H9 (cell line): Measurements from ENCODE around the gene NSRP1. TPM values are rescaled to one million over a fixed set of nuclear protein-coding genes. Genes with fewer than 3 reads are reported as not detected.

Experiments used
- DNase-seq: peaks from one replicate; pipeline ENCODE4 v3.0.0-alpha.2; 2017
- H2AFZ ChIP-seq: one replicate; pipeline ENCODE4 v1.6.1; 2013; ENCODE audit warnings: mild to moderate bottlenecking, low read length, control low read depth, moderate library complexity
- H2AK5ac ChIP-seq: 2 replicates; pipeline ENCODE4 v1.6.1; 2013; ENCODE audit warnings: low read length, control low read depth, mixed read lengths; ENCODE audit not compliant: insufficient read length
- H2BK120ac ChIP-seq: one replicate; pipeline ENCODE4 v1.6.1; 2013; ENCODE audit warnings: low read depth, mild to moderate bottlenecking, low read length, control low read depth, inconsistent platforms; ENCODE audit not compliant: poor library complexity, severe bottlenecking
- H2BK12ac ChIP-seq: 2 replicates; pipeline ENCODE4 v1.6.1; 2013; ENCODE audit warnings: low read length, control low read depth, mixed read lengths, low read depth; ENCODE audit not compliant: insufficient read length
- H2BK15ac ChIP-seq: 2 replicates; pipeline ENCODE4 v1.6.1; 2013; ENCODE audit warnings: low read depth, low read length, control low read depth
- H2BK20ac ChIP-seq: one replicate; pipeline ENCODE4 v1.6.1; 2013; ENCODE audit warnings: low read depth, mild to moderate bottlenecking, low read length, control low read depth, inconsistent platforms; ENCODE audit not compliant: poor library complexity, severe bottlenecking
- H2BK5ac ChIP-seq: 2 replicates; pipeline ENCODE4 v1.6.1; 2013; ENCODE audit warnings: low read length, control low read depth, mixed read lengths; ENCODE audit not compliant: insufficient read length
- H3K14ac ChIP-seq: 2 replicates; pipeline ENCODE4 v1.6.1; 2013; ENCODE audit warnings: low read length, control low read depth; ENCODE audit not compliant: insufficient read depth
- H3K18ac ChIP-seq: 2 replicates; pipeline ENCODE4 v1.6.1; 2013; ENCODE audit warnings: low read depth, mild to moderate bottlenecking, mixed read lengths, low read length, control low read depth; ENCODE audit not compliant: insufficient read length
- H3K23ac ChIP-seq: 2 replicates; pipeline ENCODE4 v1.6.1; 2013; ENCODE audit warnings: low read length, control low read depth, mixed read lengths, low read depth; ENCODE audit not compliant: insufficient read length
- H3K23me2 ChIP-seq: 2 replicates; pipeline ENCODE4 v1.6.1; 2013; ENCODE audit warnings: low read depth, mild to moderate bottlenecking, mixed read lengths, low read length, control low read depth; ENCODE audit not compliant: insufficient read length, poor library complexity, severe bottlenecking
- H3K27ac ChIP-seq: 2 replicates; pipeline ENCODE4 v1.5.1; 2013; ENCODE audit warnings: low read length, control low read depth, mixed read lengths, low read depth; ENCODE audit not compliant: insufficient read length
- H3K27me3 ChIP-seq: 2 replicates; pipeline ENCODE4 v1.6.1; 2013; ENCODE audit warnings: low read length, control low read depth, inconsistent platforms; ENCODE audit not compliant: insufficient read depth
- H3K4ac ChIP-seq: 2 replicates; pipeline ENCODE4 v1.6.1; 2013; ENCODE audit warnings: low read depth, mild to moderate bottlenecking, control low read depth, inconsistent platforms, low read length, moderate library complexity
- H3K4me1 ChIP-seq: 2 replicates; pipeline ENCODE4 v1.6.1; 2013; ENCODE audit warnings: low read length, control low read depth, inconsistent platforms; ENCODE audit not compliant: insufficient read depth
- H3K4me2 ChIP-seq: 2 replicates; pipeline ENCODE4 v1.6.1; 2013; ENCODE audit warnings: low read length, control low read depth, mixed read lengths; ENCODE audit not compliant: insufficient read length, insufficient read depth
- H3K56ac ChIP-seq: 2 replicates; pipeline ENCODE4 v1.6.1; 2013; ENCODE audit warnings: low read depth, mild to moderate bottlenecking, mixed read lengths, low read length, control low read depth; ENCODE audit not compliant: insufficient read length
- H3K79me1 ChIP-seq: 2 replicates; pipeline ENCODE4 v1.6.1; 2013; ENCODE audit warnings: low read depth, mild to moderate bottlenecking, moderate library complexity, low read length, control low read depth, inconsistent platforms; ENCODE audit not compliant: insufficient read depth, poor library complexity, severe bottlenecking
- H3K79me2 ChIP-seq: 2 replicates; pipeline ENCODE4 v1.6.1; 2013; ENCODE audit warnings: low read length, control low read depth, inconsistent platforms; ENCODE audit not compliant: insufficient read depth
- H3K9ac ChIP-seq: 2 replicates; pipeline ENCODE4 v1.6.1; 2013; ENCODE audit warnings: low read length, control low read depth, mixed read lengths; ENCODE audit not compliant: insufficient read length; ENCODE audit errors: extremely low read depth
- H3K9me3 ChIP-seq: one replicate; pipeline ENCODE4 v1.6.1; 2013; ENCODE audit warnings: low read depth, low read length, inconsistent platforms; ENCODE audit not compliant: control insufficient read depth
- H3T11ph ChIP-seq: one replicate; pipeline ENCODE4 v1.6.1; 2013; ENCODE audit warnings: mild to moderate bottlenecking, low read length, control low read depth, inconsistent platforms
- H4K20me1 ChIP-seq: one replicate; pipeline ENCODE4 v1.6.1; 2013; ENCODE audit not compliant: control insufficient read depth, insufficient read length, insufficient read depth
- H4K5ac ChIP-seq: 2 replicates; pipeline ENCODE4 v1.6.1; 2013; ENCODE audit warnings: low read depth, mild to moderate bottlenecking, mixed read lengths, low read length, control low read depth; ENCODE audit not compliant: insufficient read length
- H4K8ac ChIP-seq: replicated peaks from 2 replicates; pipeline ENCODE4 v1.6.1; 2013; ENCODE audit warnings: low read length, control low read depth, mixed read lengths, low read depth; ENCODE audit not compliant: insufficient read length
- H4K91ac ChIP-seq: 2 replicates; pipeline ENCODE4 v1.6.1; 2013; ENCODE audit warnings: low read depth, mild to moderate bottlenecking, moderate library complexity, mixed read lengths, low read length, control low read depth; ENCODE audit not compliant: insufficient read length
- H3K27ac Mint-ChIP-seq, 3 experiments: 2 replicates in 2 of 3; 3 replicates in 1 of 3; pipeline ENCODE4 v1.8.0; 2020 to 2021; ENCODE audit warnings: mixed read lengths in 3 of 3, mild to moderate bottlenecking in 1 of 3, moderate library complexity in 1 of 3
- H3K27me3 Mint-ChIP-seq: 2 replicates; pipeline ENCODE4 v1.8.0; 2021; ENCODE audit warnings: low read depth, mild to moderate bottlenecking, moderate library complexity, mixed read lengths
- H3K36me3 Mint-ChIP-seq, 3 experiments: 2 replicates in 2 of 3; 3 replicates in 1 of 3; pipeline ENCODE4 v1.8.0; 2020 to 2021; ENCODE audit warnings: low read depth in 3 of 3, mixed read lengths in 3 of 3; ENCODE audit not compliant: insufficient read depth in 1 of 3
- H3K4me1 Mint-ChIP-seq, 2 experiments: 2 replicates each; pipeline ENCODE4 v1.8.0; 2020; ENCODE audit warnings: mixed read lengths in 2 of 2
- H3K4me3 Mint-ChIP-seq, 2 experiments: 2 replicates in 1 of 2; 3 replicates in 1 of 2; pipeline ENCODE4 v1.8.0; 2020 to 2021; ENCODE audit warnings: mild to moderate bottlenecking in 2 of 2, mixed read lengths in 2 of 2, moderate library complexity in 1 of 2
- H3K9me3 Mint-ChIP-seq, 2 experiments: 2 replicates in 1 of 2; 3 replicates in 1 of 2; pipeline ENCODE4 v1.8.0; 2020; ENCODE audit warnings: mild to moderate bottlenecking in 2 of 2, mixed read lengths in 2 of 2, moderate library complexity in 1 of 2
- CTCF ChIP-seq: fragments of 200-600 bp; sonication (generic); conservative IDR thresholded peaks from 3 replicates; pipeline ENCODE4 v1.8.0; 2021; ENCODE audit warnings: antibody characterized with exemption, mild to moderate bottlenecking
- WGBS: extraction: QIAGEN DNeasy Blood & Tissue Kit; methylation state at CpG from one replicate; pipeline ENCODE4 v1.1.7; 2013; ENCODE audit warnings: missing lambda C conversion rate, low lambda C conversion rate, mixed read lengths; ENCODE audit not compliant: insufficient read length; ENCODE audit errors: extremely low coverage; 5-methylcytosine and 5-hydroxymethylcytosine counted together
- total RNA-seq: library from RNA; stranded (reverse); gene quantifications from 2 replicates; pipeline ENCODE4 v1.2.1, GENCODE V29; 2021

Gene NSRP1
- total RNA-seq, 1 experiment from 2014 or later, result 33.3 TPM

DNA sequence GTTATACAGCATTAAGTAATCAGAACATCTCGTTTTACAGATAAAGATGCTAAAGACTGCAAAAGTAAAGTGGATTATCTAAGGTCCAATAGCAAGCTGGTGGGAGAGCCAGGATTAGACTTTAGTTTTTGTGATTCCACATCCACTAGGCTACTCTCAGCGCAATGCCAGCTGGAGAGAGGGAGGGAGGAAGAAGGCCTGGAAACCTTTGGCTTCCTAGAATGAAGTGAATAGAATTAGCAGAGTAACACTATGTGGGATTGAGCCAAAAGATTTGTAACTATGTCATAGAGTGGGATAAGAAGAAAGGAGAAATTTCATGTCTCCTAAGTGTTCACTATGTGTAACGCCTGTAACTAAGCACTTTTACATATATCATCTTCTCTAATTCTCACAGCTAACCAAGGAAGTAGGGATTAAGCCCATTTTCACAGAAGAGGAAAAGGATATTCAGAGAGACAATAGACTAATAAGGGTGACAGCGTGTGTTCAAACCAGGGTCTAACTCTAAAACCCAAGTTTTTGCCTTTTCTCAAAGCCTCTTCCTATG, 25.4 kb upstream of the NSRP1 start:
- Mint-ChIP-seq H3K27me3 (no peaks in the 10 kb centered on the region; the same call in none of the 2 replicates), H3K36me3 (no peaks in the 10 kb centered on the region), H3K27ac (no peak overlapping the region), H3K4me1 (peaks cover 0 to 3% of the 10 kb centered on the region in 2 experiments; a peak in 1 of 4 replicates), H3K9me3 (peaks cover 0 to 3% of the 10 kb centered on the region in 2 experiments; a peak in 1 of 5 replicates), H3K4me3 (no peak overlapping the region)
- Histone ChIP-seq H3K14ac (no peak overlapping the region), H3K56ac (no peak overlapping the region), H3T11ph (no peak overlapping the region), H3K27me3 (no peaks in the 10 kb centered on the region), H4K20me1 (no peaks in the 10 kb centered on the region), H3K4me2 (no peak overlapping the region), H3K79me1 (no peaks in the 10 kb centered on the region), H2BK20ac (no peak overlapping the region), H2BK120ac (no peak overlapping the region), H2BK12ac (no peak overlapping the region), H3K23me2 (no peaks in the 10 kb centered on the region), H2AFZ (no peak overlapping the region), H2BK15ac (no peak overlapping the region), H3K4ac (no peak overlapping the region), H3K4me1 (no peaks in the 10 kb centered on the region), H4K5ac (no peak overlapping the region), H3K9ac (no peak overlapping the region), H4K91ac (no peak overlapping the region), H3K27ac (no peak overlapping the region), H4K8ac (no peak overlapping the region), H3K23ac (no peak overlapping the region), H3K9me3 (no peaks in the 10 kb centered on the region), H2AK5ac (no peak overlapping the region), H3K79me2 (no peaks in the 10 kb centered on the region), H2BK5ac (no peak overlapping the region), H3K18ac (no peak overlapping the region)
- DNase-seq, result no peak
- WGBS, result no CpG with 5 or more reads among the region's 4 CpGs
- TF ChIP-seq CTCF, result no peak
